ENCODE data around the gene EFR3B. TPM values are rescaled to one million over a fixed set of nuclear protein-coding genes. Genes with fewer than 3 reads are reported as not detected.

EFR3B gene
- total RNA-seq, 4 donors from 2014 or later = under 0.01 to 6.1 (median 1.3) TPM; not detected in 1

GRCh38 chr2:25079050-25079635 is 37.3 kb downstream of the EFR3B start:
- H3K27ac ChIP-seq = peak overlapping the region; percentile 12 to 17
- no peaks in the 10 kb centered on the region for H3K27me3 ChIP-seq
- TF ChIP-seq CTCF (IDR thresholded peaks at IDR 0.05) (no peak), POLR2A (IDR thresholded peaks at IDR 0.05) (no peak)
- H3K36me3 ChIP-seq = no peaks in the 10 kb centered on the region
- H3K4me1 ChIP-seq = no peaks in the 10 kb centered on the region
- DNase-seq = no peak
- H3K4me3 ChIP-seq = no peak overlapping the region
- no peaks in the 10 kb centered on the region for H3K9me3 ChIP-seq
- intact Hi-C loops (cut with DNase I; ENCODE audit: low total_unique reads) = no loop called here

- H3K36me3 ChIP-seq = no peaks in the 10 kb centered on the region
- TF ChIP-seq POLR2A (IDR thresholded peaks at IDR 0.05) = no peak
- TF ChIP-seq CTCF (IDR thresholded peaks at IDR 0.05) = no peak
- no peak for DNase-seq
- no peaks in the 10 kb centered on the region for H3K9me3 ChIP-seq
- H3K4me3 ChIP-seq = no peak overlapping the region
- no peaks in the 10 kb centered on the region for H3K4me1 ChIP-seq
- no peaks in the 10 kb centered on the region for H3K27me3 ChIP-seq
- intact Hi-C loops (cut with DNase I; ENCODE audit: low total_unique reads) = no loop called here
- no peak overlapping the region for H3K27ac ChIP-seq
Measured at GRCh38 chr2:25081237-25081790, 39.4 kb downstream of the EFR3B start.

GRCh38 chr2:25082002-25082622 is 40.2 kb downstream of the EFR3B start:
- Histone ChIP-seq H3K9me3 (no peaks in the 10 kb centered on the region), H3K4me1 (no peaks in the 10 kb centered on the region), H3K27me3 (no peaks in the 10 kb centered on the region), H3K36me3 (no peaks in the 10 kb centered on the region), H3K4me3 (no peak overlapping the region), H3K27ac (no peak overlapping the region)
- intact Hi-C loops (cut with DNase I; ENCODE audit: low total_unique reads) = no loop called here
- no peak for DNase-seq
- TF ChIP-seq CTCF (IDR thresholded peaks at IDR 0.05) (no peak), POLR2A (IDR thresholded peaks at IDR 0.05) (no peak)

- Histone ChIP-seq H3K27ac (no peak overlapping the region), H3K4me3 (no peak overlapping the region), H3K27me3 (no peaks in the 10 kb centered on the region), H3K36me3 (no peaks in the 10 kb centered on the region), H3K4me1 (no peaks in the 10 kb centered on the region), H3K9me3 (no peaks in the 10 kb centered on the region)
- no peak for DNase-seq
- TF ChIP-seq CTCF (IDR thresholded peaks at IDR 0.05) (no peak), POLR2A (IDR thresholded peaks at IDR 0.05) (no peak)
- intact Hi-C loops (cut with DNase I; ENCODE audit: low total_unique reads) = no loop called here
Measured at GRCh38 chr2:25085761-25086560, 44.1 kb downstream of the EFR3B start.
